B cell (primary cell): ENCODE data around the gene N4BP3. TPM values are rescaled to one million over a fixed set of nuclear protein-coding genes. Genes with fewer than 3 reads are reported as not detected.
"Not testable (repeated sequence)": the region's sequence is repeated elsewhere in the genome, so short reads cannot be mapped to it uniquely, and the experiment has no call there.

ENCODE experiments used
- ATAC-seq: fragments of 200-7000 bp; cut with Tn5 transposase; one replicate; pipeline ENCODE4 v1.10.0; 2021; ENCODE audit warnings: low read depth, mild to moderate bottlenecking, moderate number of reproducible peaks, moderate library complexity
- CTCF ChIA-PET: fragments of 350-600 bp; sonication (Branson Sonifier 250); formaldehyde crosslinking; loops from one replicate; lab custom pipeline; 2021; ENCODE audit warnings: antibody characterized with exemption, inconsistent platforms; lab: Charles Lee
- POLR2A ChIA-PET: fragments of 350-600 bp; sonication (Branson Sonifier 250); formaldehyde crosslinking; loops from one replicate; lab custom pipeline; 2021; ENCODE audit warnings: antibody characterized with exemption; lab: Charles Lee
- DNase-seq: peaks from one replicate; pipeline ENCODE4 v3.0.0; 2013
- H2AFZ ChIP-seq: 2 replicates; pipeline ENCODE4 v1.6.1; 2012; ENCODE audit warnings: mild to moderate bottlenecking, low read depth, low read length; ENCODE audit not compliant: insufficient read depth, poor library complexity, severe bottlenecking
- H3K27ac ChIP-seq, 2 donors: 1 replicate in 1 of 2; 2 replicates in 1 of 2; pipeline ENCODE4 v1.5.1; 2012 to 2013; ENCODE audit warnings: low read length in 2 of 2, mild to moderate bottlenecking in 2 of 2, moderate library complexity in 1 of 2
- H3K27me3 ChIP-seq, 4 experiments: fragments of 200-600 bp in 1 of 4; sonication (generic) in 1 of 4; replicated peaks in 1 of 4; 1 replicate in 2 of 4; 2 replicates in 2 of 4; pipeline versions ENCODE4 v1.6.1 to v1.7.0; 2013 to 2016; ENCODE audit warnings: low read length in 3 of 4, mild to moderate bottlenecking in 2 of 4, mixed read lengths in 1 of 4, moderate library complexity in 1 of 4; ENCODE audit not compliant: insufficient read depth in 4 of 4, control insufficient read depth in 3 of 4; ENCODE audit errors: control extremely low read depth in 1 of 4
- H3K36me3 ChIP-seq, 2 experiments: replicated peaks in 1 of 2; 1 replicate in 1 of 2; 2 replicates in 1 of 2; pipeline versions ENCODE4 v1.6.1 to v1.7.1; 2013; ENCODE audit warnings: low read length in 1 of 2; ENCODE audit not compliant: insufficient read depth in 2 of 2, control insufficient read depth in 1 of 2; ENCODE audit errors: control extremely low read depth in 1 of 2, extremely low read depth in 1 of 2
- H3K4me1 ChIP-seq, 2 donors: fragments of 200-600 bp in 1 of 2; sonication (generic) in 1 of 2; 1 replicate in 1 of 2; 2 replicates in 1 of 2; pipeline versions ENCODE4 v1.5.1 to v1.6.1; 2013 to 2017; ENCODE audit warnings: low read length in 2 of 2; ENCODE audit not compliant: control insufficient read depth in 2 of 2, insufficient read depth in 2 of 2
- H3K4me2 ChIP-seq: replicated peaks from 2 replicates; pipeline ENCODE3; 2012; ENCODE audit warnings: mild to moderate bottlenecking, low read depth, low read length; ENCODE audit not compliant: poor library complexity, severe bottlenecking
- H3K4me3 ChIP-seq, 5 experiments: fragments of 200-600 bp in 1 of 5; sonication (generic) in 1 of 5; 1 replicate in 3 of 5; 2 replicates in 2 of 5; pipeline versions ENCODE4 v1.5.1 to v1.7.0; 2011 to 2016; ENCODE audit warnings: low read length in 4 of 5, mild to moderate bottlenecking in 4 of 5, low read depth in 2 of 5, control low read depth in 1 of 5, moderate library complexity in 1 of 5; ENCODE audit not compliant: insufficient read depth in 1 of 5; ENCODE audit errors: control extremely low read depth in 1 of 5, extremely low read depth in 1 of 5
- H3K79me2 ChIP-seq: fragments of 200-600 bp; sonication (generic); one replicate; pipeline ENCODE4 v1.6.0; 2016; ENCODE audit warnings: low read length; ENCODE audit not compliant: control insufficient read depth, insufficient read depth
- H3K9ac ChIP-seq: fragments of 200-600 bp; sonication (generic); 2 replicates; pipeline ENCODE4 v1.6.1; 2017; ENCODE audit warnings: mild to moderate bottlenecking, low read length, moderate library complexity
- H3K9me3 ChIP-seq, 3 donors: one replicate each; pipeline versions ENCODE4 v1.6.1 to v1.7.1; 2013; ENCODE audit warnings: low read length in 2 of 3; ENCODE audit not compliant: control insufficient read depth in 2 of 3, insufficient read depth in 1 of 3; ENCODE audit errors: control extremely low read depth in 1 of 3
- H4K20me1 ChIP-seq: 2 replicates; pipeline ENCODE4 v1.6.0; 2012; ENCODE audit warnings: mild to moderate bottlenecking, low read length; ENCODE audit not compliant: insufficient read depth, control insufficient read depth, poor library complexity, severe bottlenecking
- H3K27ac Mint-ChIP-seq: one replicate; pipeline ENCODE4 v1.8.0; 2021; ENCODE audit warnings: mixed read lengths
- H3K27me3 Mint-ChIP-seq: one replicate; pipeline ENCODE4 v1.8.0; 2021; ENCODE audit warnings: mixed read lengths
- H3K4me1 Mint-ChIP-seq: one replicate; pipeline ENCODE4 v1.8.0; 2021; ENCODE audit warnings: mixed read lengths
- H3K4me3 Mint-ChIP-seq: one replicate; pipeline ENCODE4 v1.8.0; 2021; ENCODE audit warnings: mixed read lengths
- H3K9me3 Mint-ChIP-seq: one replicate; pipeline ENCODE4 v1.8.0; 2022; ENCODE audit warnings: mixed read lengths; ENCODE audit not compliant: insufficient read depth
- CTCF ChIP-seq: fragments of 200-600 bp; IDR thresholded peaks from one replicate; pipeline ENCODE4 v1.8.0; 2022; ENCODE audit warnings: antibody characterized with exemption, mild to moderate bottlenecking
- EZH2 ChIP-seq: IDR thresholded peaks from 2 replicates; pipeline ENCODE4 v1.6.1; 2012; ENCODE audit warnings: borderline replicate concordance, low read depth, mild to moderate bottlenecking, moderate library complexity, low read length; ENCODE audit not compliant: insufficient read depth, poor library complexity, severe bottlenecking
- WGBS: methylation state at CpG from one replicate; pipeline ENCODE4 v1.1.5; 2013; ENCODE audit warnings: missing lambda C conversion rate; ENCODE audit not compliant: insufficient coverage; 5-methylcytosine and 5-hydroxymethylcytosine counted together
- intact Hi-C: fragments of 100-400 bp; cut with micrococcal nuclease; formaldehyde crosslinking; loops from one replicate; pipeline ENCODE4 v1.10.0; 2022
- polyA plus RNA-seq: library from polyadenylated mRNA; depleted of rRNA; stranded (reverse); fragments of >200 nt; gene quantifications from 2 replicates; pipeline ENCODE4 v1.2.3, GENCODE V29; 2012
- total RNA-seq, 2 donors: library from RNA; stranded (reverse); fragments of 120-200 nt in 1 of 2; gene quantifications; 1 replicate in 1 of 2; 2 replicates in 1 of 2; pipeline versions ENCODE4 v1.2.3 to v1.2.4, GENCODE V29; 2013 to 2022

N4BP3 gene
- total and polyA plus RNA-seq, 2 donors (not counting 1 experiment from before 2014, with no cell fraction given) = 13.3 to 48.7 TPM

- no peaks in the 10 kb centered on the region for H4K20me1 ChIP-seq
- ChIA-PET CTCF (interaction anchor here (6.9 kb wide), 1 partner anchor 10 kb away, joined by 49 read pairs; no protein-coding TSS in a partner anchor), POLR2A (interaction anchor here (0.7 kb wide), 1 partner anchor 43 kb away, joined by 3 read pairs; no protein-coding TSS in a partner anchor)
- H3K27me3 Mint-ChIP-seq = peaks cover 22% of the 10 kb centered on the region
- H3K9ac ChIP-seq = no peak overlapping the region
- H3K27ac ChIP-seq = no peak overlapping the region
- WGBS = 64% methylated on average over 25 of the region's 25 CpGs
- peaks cover 0 to 11% (median 0%) of the 10 kb centered on the region in 3 donors for H3K9me3 ChIP-seq
- no peak for TF ChIP-seq CTCF
- no peak for TF ChIP-seq EZH2
- H2AFZ ChIP-seq = no peak overlapping the region
- peaks cover 0 to 8% (median 3%) of the 10 kb centered on the region in 4 experiments for H3K27me3 ChIP-seq
- no peaks in the 10 kb centered on the region for H3K79me2 ChIP-seq
- H3K4me1 ChIP-seq = no peaks in the 10 kb centered on the region
- no peak overlapping the region for H3K27ac Mint-ChIP-seq
- intact Hi-C loops = no loop called here
- no peak overlapping the region for H3K4me3 Mint-ChIP-seq
- H3K36me3 ChIP-seq = no peaks in the 10 kb centered on the region
- no peak for DNase-seq
- ATAC-seq = no peak
- peaks cover 2% of the 10 kb centered on the region for H3K4me1 Mint-ChIP-seq
- H3K9me3 Mint-ChIP-seq = no peaks in the 10 kb centered on the region
- no peak overlapping the region for H3K4me2 ChIP-seq
- no peak overlapping the region for H3K4me3 ChIP-seq
Observed at GRCh38 chr5:178086266-178086665, 27.1 kb upstream of the N4BP3 start.

- H3K36me3 ChIP-seq, H2AFZ ChIP-seq, H3K9ac ChIP-seq, POLR2A ChIA-PET, H3K79me2 ChIP-seq, intact Hi-C loops, H3K4me1 ChIP-seq, H4K20me1 ChIP-seq, H3K4me3 Mint-ChIP-seq, H3K4me3 ChIP-seq, ATAC-seq, H3K27me3 ChIP-seq, H3K9me3 Mint-ChIP-seq, H3K4me1 Mint-ChIP-seq, H3K27ac Mint-ChIP-seq, H3K4me2 ChIP-seq, DNase-seq, H3K27ac ChIP-seq: not testable (repeated sequence)
- peaks cover 22% of the 10 kb centered on the region for H3K27me3 Mint-ChIP-seq
- peaks cover 0 to 15% (median 3%) of the 10 kb centered on the region in 3 donors for H3K9me3 ChIP-seq
- CTCF ChIA-PET = interaction anchor here (6.9 kb wide), 1 partner anchor 11 kb away, joined by 49 read pairs; no protein-coding TSS in a partner anchor
- WGBS = 73% methylated on average over 3 of the region's 5 CpGs
Observed at GRCh38 chr5:178087199-178087598, 26.1 kb upstream of the N4BP3 start.
